ENCODE results near the gene TTBK1.

DNA sequence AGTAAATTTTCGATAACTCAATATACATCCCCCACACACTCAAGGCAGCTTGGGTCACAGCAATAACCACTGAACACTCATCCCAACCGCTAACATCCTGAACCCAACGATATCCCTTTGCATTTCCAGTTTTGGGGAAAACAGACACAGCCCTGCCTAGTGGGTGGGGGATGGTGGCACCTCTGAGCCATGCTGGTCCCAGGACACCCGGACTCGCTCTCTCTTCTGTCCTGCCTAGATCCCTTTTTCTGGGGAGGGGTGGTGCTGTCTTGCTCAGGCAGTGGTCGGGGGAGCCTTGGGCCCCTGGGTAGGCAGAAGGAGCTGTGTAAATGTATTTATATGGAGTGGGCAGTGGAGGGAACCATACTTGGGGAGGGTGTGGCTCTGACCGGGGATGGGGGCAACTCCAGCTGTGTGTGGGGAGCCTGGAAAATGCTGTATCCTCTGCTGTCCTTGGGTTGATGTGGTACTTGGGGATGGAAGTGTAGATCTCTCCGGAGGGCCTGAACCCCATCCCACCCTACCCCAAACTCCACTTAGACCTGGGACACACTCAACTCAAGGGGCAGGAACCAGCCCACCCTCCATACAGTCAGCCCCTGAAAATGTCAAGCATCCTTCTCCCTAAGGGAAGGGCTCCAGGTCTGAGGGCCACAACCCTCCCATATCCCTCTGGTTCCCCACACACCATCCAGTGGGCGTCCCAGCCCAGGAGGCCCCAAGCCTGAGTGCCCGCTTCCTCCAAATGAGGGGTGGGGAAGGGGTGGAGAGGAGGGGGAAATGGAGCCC lies 31.0 kb downstream of the TTBK1 start:
- no peak for TF ChIP-seq POLR2A (IDR thresholded peaks at IDR 0.05)
- no peak for TF ChIP-seq CTCF (IDR thresholded peaks at IDR 0.05)

All from Peyer's patch (tissue), 4 donors.